Large intestine (tissue), 3 donors: Measurements from ENCODE around the gene STARD5. TPM values are rescaled to one million over a fixed set of nuclear protein-coding genes. Genes with fewer than 3 reads are reported as not detected.

ENCODE experiments used
- DNase-seq, 2 donors: peaks; one replicate each; pipeline versions ENCODE4 v3.0.0 to v3.0.0-alpha.2; 2013
- H3K27ac ChIP-seq: one replicate; pipeline ENCODE4 v1.5.1; 2013; ENCODE audit warnings: low read length
- H3K27me3 ChIP-seq: 2 replicates; pipeline ENCODE4 v1.6.1; 2013; ENCODE audit warnings: low read length; ENCODE audit not compliant: control insufficient read depth, insufficient read depth
- H3K36me3 ChIP-seq: 2 replicates; pipeline ENCODE4 v1.6.1; 2013; ENCODE audit warnings: low read length; ENCODE audit not compliant: control insufficient read depth, insufficient read depth
- H3K4me1 ChIP-seq: one replicate; pipeline ENCODE4 v1.6.1; 2013; ENCODE audit warnings: low read length; ENCODE audit not compliant: control insufficient read depth, insufficient read depth
- H3K4me3 ChIP-seq: one replicate; pipeline ENCODE4 v1.5.1; 2013; ENCODE audit warnings: low read length
- H3K9me3 ChIP-seq: one replicate; pipeline ENCODE4 v1.6.1; 2013; ENCODE audit warnings: mild to moderate bottlenecking, low read depth, low read length, moderate library complexity; ENCODE audit not compliant: control insufficient read depth
- WGBS: methylation state at CpG from one replicate; pipeline ENCODE4 v1.1.5; 2013; ENCODE audit warnings: low lambda C conversion rate; ENCODE audit not compliant: insufficient coverage; 5-methylcytosine and 5-hydroxymethylcytosine counted together
- polyA plus RNA-seq: library from polyadenylated mRNA; unstranded; fragments of 120-200 nt; gene quantifications from one replicate; pipeline ENCODE4 v1.2.1, GENCODE V29; 2013

The STARD5 gene
- polyA plus RNA-seq, 1 donor = 31.2 TPM

- H3K4me3 ChIP-seq = no peak overlapping the region
- DNase-seq = no peak
- no peaks in the 10 kb centered on the region for H3K27me3 ChIP-seq
- H3K4me1 ChIP-seq = peaks cover 35% of the 10 kb centered on the region
- H3K9me3 ChIP-seq = no peaks in the 10 kb centered on the region
- H3K27ac ChIP-seq = peak overlapping the region; percentile 75
- H3K36me3 ChIP-seq = no peaks in the 10 kb centered on the region
- 57% methylated on average over 1 of the region's 5 CpGs for WGBS
Observed at GRCh38 chr15:81330366-81331090, 6.6 kb upstream of the STARD5 start.

GRCh38 chr15:81329446-81329845 is 5.5 kb upstream of the STARD5 start:
- H3K27me3 ChIP-seq = no peaks in the 10 kb centered on the region
- peaks cover 30% of the 10 kb centered on the region for H3K4me1 ChIP-seq
- no peak overlapping the region for H3K4me3 ChIP-seq
- no peaks in the 10 kb centered on the region for H3K36me3 ChIP-seq
- no peak overlapping the region for H3K27ac ChIP-seq
- no peak for DNase-seq
- H3K9me3 ChIP-seq = no peaks in the 10 kb centered on the region
- no CpG with 5 or more reads among the region's 2 CpGs for WGBS

GRCh38 chr15:81327516-81327915 is 3.6 kb upstream of the STARD5 start:
- H3K4me1 ChIP-seq = peaks cover 17% of the 10 kb centered on the region
- WGBS = 66% methylated on average over 2 of the region's 3 CpGs
- DNase-seq = peak in 1 of 2 donors; percentile 58
- H3K9me3 ChIP-seq = no peaks in the 10 kb centered on the region
- no peak overlapping the region for H3K4me3 ChIP-seq
- H3K36me3 ChIP-seq = no peaks in the 10 kb centered on the region
- no peaks in the 10 kb centered on the region for H3K27me3 ChIP-seq
- H3K27ac ChIP-seq = peak overlapping the region; percentile 19

- WGBS = no CpG with 5 or more reads among the region's 7 CpGs
- no peak for DNase-seq
Observed at GRCh38 chr15:81326466-81327212, 2.7 kb upstream of the STARD5 start.

GRCh38 chr15:81323559-81323943 is 390 bp downstream of the STARD5 start:
- H3K9me3 ChIP-seq = no peaks in the 10 kb centered on the region
- peaks cover 27% of the 10 kb centered on the region for H3K36me3 ChIP-seq
- no peaks in the 10 kb centered on the region for H3K27me3 ChIP-seq
- H3K27ac ChIP-seq = peak overlapping the region; percentile 99
- peaks cover 4% of the 10 kb centered on the region for H3K4me1 ChIP-seq
- 50% methylated on average over 1 of the region's 4 CpGs for WGBS
- no peak for DNase-seq
- H3K4me3 ChIP-seq = peak overlapping the region; percentile 98

More at GRCh38 chr15:81326466-81327212, 2.7 kb upstream of the STARD5 start:
- no peaks in the 10 kb centered on the region for H3K9me3 ChIP-seq
- peak overlapping the region; percentile 19 for H3K27ac ChIP-seq
- peaks cover 3% of the 10 kb centered on the region for H3K36me3 ChIP-seq
- peaks cover 14% of the 10 kb centered on the region for H3K4me1 ChIP-seq
- H3K27me3 ChIP-seq = no peaks in the 10 kb centered on the region
- H3K4me3 ChIP-seq = no peak overlapping the region

GRCh38 chr15:81322676-81323253 is 1.2 kb downstream of the STARD5 start:
- peak overlapping the region; percentile 99 for H3K27ac ChIP-seq
- peaks cover 35% of the 10 kb centered on the region for H3K36me3 ChIP-seq
- no peaks in the 10 kb centered on the region for H3K27me3 ChIP-seq
- H3K4me1 ChIP-seq = peaks cover 4% of the 10 kb centered on the region
- peak; percentile 53 to 79 for DNase-seq
- no CpG with 5 or more reads among the region's 6 CpGs for WGBS
- H3K9me3 ChIP-seq = no peaks in the 10 kb centered on the region
- H3K4me3 ChIP-seq = peak overlapping the region; percentile 98

GRCh38 chr15:81321667-81322066 is 2.3 kb downstream of the STARD5 start:
- H3K4me3 ChIP-seq = peak overlapping the region; percentile 98
- H3K9me3 ChIP-seq = no peaks in the 10 kb centered on the region
- no peaks in the 10 kb centered on the region for H3K27me3 ChIP-seq
- no peak for DNase-seq
- H3K4me1 ChIP-seq = peaks cover 4% of the 10 kb centered on the region
- peaks cover 46% of the 10 kb centered on the region for H3K36me3 ChIP-seq
- peak overlapping the region; percentile 99 for H3K27ac ChIP-seq
- WGBS = no CpG with 5 or more reads among the region's 1 CpG

- peaks cover 79% of the 10 kb centered on the region for H3K36me3 ChIP-seq
- H3K27ac ChIP-seq = no peak overlapping the region
- no CpG with 5 or more reads among the region's 6 CpGs for WGBS
Observed at GRCh38 chr15:81317642-81318017, 6.3 kb downstream of the STARD5 start.

GRCh38 chr15:81316267-81316666 is 7.7 kb downstream of the STARD5 start:
- H3K4me1 ChIP-seq = no peaks in the 10 kb centered on the region
- H3K27ac ChIP-seq = no peak overlapping the region
- H3K4me3 ChIP-seq = no peak overlapping the region
- 100% methylated on average over 1 of the region's 3 CpGs for WGBS
- H3K27me3 ChIP-seq = no peaks in the 10 kb centered on the region
- H3K36me3 ChIP-seq = peaks cover 89% of the 10 kb centered on the region
- H3K9me3 ChIP-seq = no peaks in the 10 kb centered on the region
- DNase-seq = no peak

More at GRCh38 chr15:81317642-81318017, 6.3 kb downstream of the STARD5 start:
- Histone ChIP-seq H3K9me3 (no peaks in the 10 kb centered on the region), H3K4me1 (no peaks in the 10 kb centered on the region), H3K4me3 (no peak overlapping the region), H3K27me3 (no peaks in the 10 kb centered on the region)
- DNase-seq = no peak

GRCh38 chr15:81315452-81316175 is 8.3 kb downstream of the STARD5 start:
- no peaks in the 10 kb centered on the region for H3K27me3 ChIP-seq
- no peak overlapping the region for H3K27ac ChIP-seq
- H3K4me3 ChIP-seq = no peak overlapping the region
- no peaks in the 10 kb centered on the region for H3K4me1 ChIP-seq
- DNase-seq = no peak
- H3K9me3 ChIP-seq = no peaks in the 10 kb centered on the region
- no CpG with 5 or more reads among the region's 14 CpGs for WGBS
- H3K36me3 ChIP-seq = peaks cover 91% of the 10 kb centered on the region
